Fibroblast of villous mesenchyme (primary cell): ENCODE data around the gene SLC8B1. TPM values are rescaled to one million over a fixed set of nuclear protein-coding genes. Genes with fewer than 3 reads are reported as not detected.
A peak's percentile ranks its signal among the peaks of the same experiment; 100 is the strongest.
"Not testable (repeated sequence)": the region's sequence is repeated elsewhere in the genome, so short reads cannot be mapped to it uniquely, and the experiment has no call there.

Source experiments
- DNase-seq: peaks from one replicate; pipeline ENCODE4 v3.0.0-alpha.2; 2010; ENCODE audit warnings: low read depth
- H3K4me3 ChIP-seq: 2 replicates; pipeline ENCODE4 v1.5.1; 2011; ENCODE audit warnings: low read depth, mild to moderate bottlenecking, low read length
- CTCF ChIP-seq: IDR thresholded peaks from 2 replicates; pipeline ENCODE4 v1.5.1; 2012; ENCODE audit warnings: low read depth, mild to moderate bottlenecking, low read length; ENCODE audit not compliant: insufficient read depth
- total RNA-seq: library from RNA; depleted of rRNA; stranded (reverse); fragments of >200 nt; gene quantifications from 2 replicates; pipeline ENCODE4 v1.2.3, GENCODE V29; 2012

Gene SLC8B1
- total RNA-seq, 1 donor: 22.9 TPM

GRCh38 chr12:113359133-113359938, 24.4 kb upstream of the SLC8B1 start:
- no peak for TF ChIP-seq CTCF
- H3K4me3 ChIP-seq: peak overlapping the region; percentile 86
- DNase-seq: peak; percentile 32

- H3K4me3 ChIP-seq: peak within 1 kb of the TSS; percentile 86
- peak; percentile 95 for DNase-seq
- TF ChIP-seq CTCF: no peak
Observed at GRCh38 chr12:113358381-113359132, 23.6 kb upstream of the SLC8B1 start, which contains the start of gene PLBD2. Gene PLBD2 (plus strand): TSS chr12:113358587. CDS start chr12:113358601, 14 bp downstream.

GRCh38 chr12:113354192-113354591, 19.3 kb upstream of the SLC8B1 start:
- DNase-seq, H3K4me3 ChIP-seq: not testable (repeated sequence)

GRCh38 chr12:113351089-113351488, 16.2 kb upstream of the SLC8B1 start:
- TF ChIP-seq CTCF: no peak
- no peak for DNase-seq
- no peak overlapping the region for H3K4me3 ChIP-seq

GRCh38 chr12:113348849-113349536, 14.1 kb upstream of the SLC8B1 start:
- no peak overlapping the region for H3K4me3 ChIP-seq
- no peak for DNase-seq
- no peak for TF ChIP-seq CTCF

GRCh38 chr12:113347892-113348291, 13.0 kb upstream of the SLC8B1 start:
- H3K4me3 ChIP-seq: no peak overlapping the region
- DNase-seq: no peak
- no peak for TF ChIP-seq CTCF

- H3K4me3 ChIP-seq: no peak overlapping the region
- no peak for TF ChIP-seq CTCF
- no peak for DNase-seq
Observed at GRCh38 chr12:113347107-113347506, 12.2 kb upstream of the SLC8B1 start.
